ENCODE measurements around the gene HMCN2. TPM values are rescaled to one million over a fixed set of nuclear protein-coding genes. Genes with fewer than 3 reads are reported as not detected.

The HMCN2 gene
- total RNA-seq, 1 experiment from 2014 or later = 8.6 TPM

DNA sequence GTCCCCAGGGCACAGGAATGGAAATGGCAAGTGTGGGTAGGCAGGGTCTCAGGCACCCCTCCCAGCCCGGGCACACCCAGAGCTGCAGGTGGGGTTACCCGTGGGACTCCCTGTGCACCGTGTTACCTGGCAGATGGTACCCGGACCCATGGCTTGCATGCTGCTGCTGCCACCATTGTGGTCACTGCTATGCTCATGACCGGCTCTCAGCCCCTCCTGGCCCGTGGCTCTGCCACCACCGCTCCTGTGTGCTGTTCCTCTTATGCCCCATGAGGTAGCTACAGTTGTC lies 21.7 kb upstream of the HMCN2 start:
- H3K23me2 ChIP-seq (ENCODE audit: insufficient read length, low read depth, low read length, poor library complexity, severe bottlenecking) = no peaks in the 10 kb centered on the region
- no peak overlapping the region for H4K8ac ChIP-seq (replicated peaks; ENCODE audit: insufficient read length, low read depth, low read length)
- H2BK15ac ChIP-seq (ENCODE audit: low read depth, low read length) = no peak overlapping the region
- Mint-ChIP-seq H3K27me3 (ENCODE audit: low read depth) (peaks cover 8% of the 10 kb centered on the region), H3K27ac (no peak overlapping the region), H3K36me3 (ENCODE audit: insufficient read depth in 1 of 3, low read depth in 3 of 3) (no peaks in the 10 kb centered on the region), H3K9me3 (no peaks in the 10 kb centered on the region), H3K4me3 (no peak overlapping the region), H3K4me1 (peaks cover 15 to 25% of the 10 kb centered on the region in 2 experiments)
- H2BK5ac ChIP-seq (ENCODE audit: insufficient read length, low read length) = no peak overlapping the region
- DNase-seq = no peak
- H3K23ac ChIP-seq (ENCODE audit: insufficient read length, low read depth, low read length) = no peak overlapping the region
- H3T11ph ChIP-seq (ENCODE audit: low read length) = no peak overlapping the region
- no peak overlapping the region for H3K14ac ChIP-seq (ENCODE audit: insufficient read depth, low read length)
- H3K79me1 ChIP-seq (ENCODE audit: insufficient read depth, low read depth, low read length, poor library complexity, severe bottlenecking) = no peaks in the 10 kb centered on the region
- no peak overlapping the region for H2BK20ac ChIP-seq (ENCODE audit: low read depth, low read length, poor library complexity, severe bottlenecking)
- H4K5ac ChIP-seq (ENCODE audit: insufficient read length, low read depth, low read length) = no peak overlapping the region
- no peak overlapping the region for H3K9ac ChIP-seq (ENCODE audit: extremely low read depth, insufficient read length, low read length)
- no peaks in the 10 kb centered on the region for H3K9me3 ChIP-seq (ENCODE audit: control insufficient read depth, low read depth, low read length)
- no peak overlapping the region for H3K56ac ChIP-seq (ENCODE audit: insufficient read length, low read depth, low read length)
- no peaks in the 10 kb centered on the region for H3K79me2 ChIP-seq (ENCODE audit: insufficient read depth, low read length)
- H3K4me2 ChIP-seq (ENCODE audit: insufficient read depth, insufficient read length, low read length) = no peak overlapping the region
- no peak overlapping the region for H3K18ac ChIP-seq (ENCODE audit: insufficient read length, low read depth, low read length)
- no peak overlapping the region for H2AK5ac ChIP-seq (ENCODE audit: insufficient read length, low read length)
- H3K27me3 ChIP-seq (ENCODE audit: insufficient read depth, low read length) = no peaks in the 10 kb centered on the region
- H4K20me1 ChIP-seq (ENCODE audit: control insufficient read depth, insufficient read depth, insufficient read length) = no peaks in the 10 kb centered on the region
- H2AFZ ChIP-seq (ENCODE audit: low read length) = no peak overlapping the region
- no peak overlapping the region for H2BK12ac ChIP-seq (ENCODE audit: insufficient read length, low read depth, low read length)
- TF ChIP-seq, protein P1, sequence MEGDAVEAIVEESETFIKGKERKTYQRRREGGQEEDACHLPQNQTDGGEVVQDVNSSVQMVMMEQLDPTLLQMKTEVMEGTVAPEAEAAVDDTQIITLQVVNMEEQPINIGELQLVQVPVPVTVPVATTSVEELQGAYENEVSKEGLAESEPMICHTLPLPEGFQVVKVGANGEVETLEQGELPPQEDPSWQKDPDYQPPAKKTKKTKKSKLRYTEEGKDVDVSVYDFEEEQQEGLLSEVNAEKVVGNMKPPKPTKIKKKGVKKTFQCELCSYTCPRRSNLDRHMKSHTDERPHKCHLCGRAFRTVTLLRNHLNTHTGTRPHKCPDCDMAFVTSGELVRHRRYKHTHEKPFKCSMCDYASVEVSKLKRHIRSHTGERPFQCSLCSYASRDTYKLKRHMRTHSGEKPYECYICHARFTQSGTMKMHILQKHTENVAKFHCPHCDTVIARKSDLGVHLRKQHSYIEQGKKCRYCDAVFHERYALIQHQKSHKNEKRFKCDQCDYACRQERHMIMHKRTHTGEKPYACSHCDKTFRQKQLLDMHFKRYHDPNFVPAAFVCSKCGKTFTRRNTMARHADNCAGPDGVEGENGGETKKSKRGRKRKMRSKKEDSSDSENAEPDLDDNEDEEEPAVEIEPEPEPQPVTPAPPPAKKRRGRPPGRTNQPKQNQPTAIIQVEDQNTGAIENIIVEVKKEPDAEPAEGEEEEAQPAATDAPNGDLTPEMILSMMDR (conservative IDR thresholded peaks at IDR 0.05) = no peak
- H3K27ac ChIP-seq (ENCODE audit: insufficient read length, low read depth, low read length) = no peak overlapping the region
- H3K4me1 ChIP-seq (ENCODE audit: insufficient read depth, low read length) = no peaks in the 10 kb centered on the region
- no CpG with 5 or more reads among the region's 7 CpGs for WGBS (ENCODE audit: extremely low coverage, insufficient read length, low lambda C conversion rate)
- no peak overlapping the region for H4K91ac ChIP-seq (ENCODE audit: insufficient read length, low read depth, low read length)
- H2BK120ac ChIP-seq (ENCODE audit: low read depth, low read length, poor library complexity, severe bottlenecking) = no peak overlapping the region
- no peak overlapping the region for H3K4ac ChIP-seq (ENCODE audit: low read depth, low read length)

Measured in H9 (cell line).